Measurements from ENCODE around the gene PSKH1.

Gene PSKH1

DNA sequence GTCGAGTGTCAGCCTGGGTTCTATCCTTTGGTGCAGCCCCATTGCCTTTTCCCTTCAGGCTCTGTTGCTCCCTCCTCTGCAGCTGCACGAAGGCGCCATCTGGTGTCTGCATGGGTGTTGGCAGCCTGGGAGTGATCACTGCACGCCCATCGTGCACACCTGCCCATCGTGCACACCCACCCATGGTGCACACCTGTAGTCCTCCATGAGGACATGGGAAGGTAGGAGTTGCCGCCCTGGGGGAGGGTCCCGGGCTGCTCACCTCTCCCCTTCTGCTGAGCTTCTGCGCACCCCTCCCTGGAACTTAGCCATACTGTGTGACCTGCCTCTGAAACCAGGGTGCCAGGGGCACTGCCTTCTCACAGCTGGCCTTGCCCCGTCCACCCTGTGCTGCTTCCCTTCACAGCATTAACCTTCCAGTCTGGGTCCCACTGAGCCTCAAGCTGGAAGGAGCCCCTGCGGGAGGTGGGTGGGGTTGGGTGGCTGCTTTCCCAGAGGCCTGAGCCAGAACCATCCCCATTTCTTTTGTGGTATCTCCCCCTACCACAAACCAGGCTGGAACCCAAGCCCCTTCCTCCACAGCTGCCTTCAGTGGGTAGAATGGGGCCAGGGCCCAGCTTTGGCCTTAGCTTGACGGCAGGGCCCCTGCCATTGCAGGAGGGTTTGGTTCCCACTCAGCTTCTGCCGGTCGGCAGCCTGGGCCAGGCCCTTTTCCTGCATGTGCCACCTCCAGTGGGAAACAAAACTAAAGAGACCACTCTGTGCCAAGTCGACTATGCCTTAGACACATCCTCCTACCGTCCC lies 35.7 kb downstream of the PSKH1 start:
- peak; percentile 89 for DNase-seq (ENCODE audit: extremely low spot score)
- TF ChIP-seq, protein P1, sequence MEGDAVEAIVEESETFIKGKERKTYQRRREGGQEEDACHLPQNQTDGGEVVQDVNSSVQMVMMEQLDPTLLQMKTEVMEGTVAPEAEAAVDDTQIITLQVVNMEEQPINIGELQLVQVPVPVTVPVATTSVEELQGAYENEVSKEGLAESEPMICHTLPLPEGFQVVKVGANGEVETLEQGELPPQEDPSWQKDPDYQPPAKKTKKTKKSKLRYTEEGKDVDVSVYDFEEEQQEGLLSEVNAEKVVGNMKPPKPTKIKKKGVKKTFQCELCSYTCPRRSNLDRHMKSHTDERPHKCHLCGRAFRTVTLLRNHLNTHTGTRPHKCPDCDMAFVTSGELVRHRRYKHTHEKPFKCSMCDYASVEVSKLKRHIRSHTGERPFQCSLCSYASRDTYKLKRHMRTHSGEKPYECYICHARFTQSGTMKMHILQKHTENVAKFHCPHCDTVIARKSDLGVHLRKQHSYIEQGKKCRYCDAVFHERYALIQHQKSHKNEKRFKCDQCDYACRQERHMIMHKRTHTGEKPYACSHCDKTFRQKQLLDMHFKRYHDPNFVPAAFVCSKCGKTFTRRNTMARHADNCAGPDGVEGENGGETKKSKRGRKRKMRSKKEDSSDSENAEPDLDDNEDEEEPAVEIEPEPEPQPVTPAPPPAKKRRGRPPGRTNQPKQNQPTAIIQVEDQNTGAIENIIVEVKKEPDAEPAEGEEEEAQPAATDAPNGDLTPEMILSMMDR (IDR thresholded peaks at IDR 0.05; ENCODE audit: control extremely low read depth, extremely low read depth, low read depth, missing control alignments) = peak; percentile 97
- POLR2A ChIA-PET = interaction anchor here (1.0 kb wide), 1 partner anchor 36 kb away, joined by 6 read pairs; the partner anchor contains the start of gene PSKH1
- CTCF ChIA-PET = interaction anchor here (0.7 to 6.7 kb wide), 24 partner anchors 8 to 408 kb away, joined by 3 to 54 read pairs (median 4); partner anchors contain the start of genes NRN1L, PSMB10 and SLC7A6

DNA sequence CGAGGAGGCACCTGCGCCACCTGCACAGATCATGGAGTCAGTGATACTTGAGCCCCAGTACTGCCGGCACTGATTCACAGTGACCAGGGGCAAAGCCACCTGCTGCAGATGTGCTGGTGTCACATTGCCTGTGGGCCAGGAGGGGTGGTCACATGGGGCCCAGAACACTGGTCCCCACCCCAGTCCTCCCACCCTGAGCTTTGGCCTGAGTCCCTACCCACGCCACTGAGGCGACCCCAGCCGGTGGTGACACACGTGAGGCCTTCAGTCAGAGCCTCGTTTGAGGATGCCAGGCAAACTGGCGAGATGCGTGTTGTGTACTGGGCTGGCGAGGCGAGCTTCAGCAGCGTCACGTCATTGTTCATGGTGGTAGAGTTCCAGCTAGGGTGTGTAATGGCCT lies 37.1 kb downstream of the PSKH1 start:
- POLR2A ChIA-PET = interaction anchor here (0.5 to 0.6 kb wide), 2 partner anchors 54 to 129 kb away, joined by 5 to 6 read pairs; no protein-coding TSS in a partner anchor
- DNase-seq (ENCODE audit: extremely low spot score) = no peak
- CTCF ChIA-PET = interaction anchor here (1.1 to 6.7 kb wide), 6 partner anchors 47 to 409 kb away, joined by 3 to 54 read pairs (median 16); partner anchors contain the start of gene NRN1L
- TF ChIP-seq, protein P1 (IDR thresholded peaks at IDR 0.05; ENCODE audit: control extremely low read depth, extremely low read depth, low read depth, missing control alignments) = no peak

DNA sequence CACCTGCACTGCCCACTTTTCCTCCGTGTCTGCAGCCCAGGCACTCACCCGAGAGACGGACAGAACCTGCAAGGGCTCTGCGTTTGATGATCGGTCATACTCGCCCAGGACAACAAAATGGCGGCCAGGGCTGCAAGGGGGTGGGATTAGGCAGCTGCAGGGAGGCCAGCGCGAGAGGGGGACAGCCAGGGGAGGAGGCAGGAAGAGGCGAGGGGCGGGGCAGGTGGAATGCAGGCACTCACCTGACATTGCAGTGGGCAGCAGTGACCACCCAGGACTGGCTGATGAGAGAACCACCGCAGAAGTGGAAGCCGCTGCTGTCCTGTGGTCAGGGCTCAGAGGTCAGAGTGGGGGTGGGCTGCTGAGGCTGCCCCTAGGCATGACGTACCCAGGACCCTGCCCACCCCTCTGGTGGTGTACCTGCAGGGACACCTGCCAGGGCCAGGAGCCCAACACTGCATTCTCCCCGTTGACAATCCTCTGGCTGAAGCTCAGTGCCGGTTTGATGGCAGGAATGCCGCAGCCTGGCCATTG lies 37.7 kb downstream of the PSKH1 start:
- ChIA-PET CTCF (interaction anchor here (1.1 to 7.0 kb wide), 6 partner anchors 34 to 298 kb away, joined by 3 to 54 read pairs (median 16); partner anchors contain the start of gene NRN1L), POLR2A (interaction anchor here (0.6 kb wide), 1 partner anchor 54 kb away, joined by 6 read pairs; no protein-coding TSS in a partner anchor)
- TF ChIP-seq, protein P1 (IDR thresholded peaks at IDR 0.05; ENCODE audit: control extremely low read depth, extremely low read depth, low read depth, missing control alignments) = no peak
- DNase-seq (ENCODE audit: extremely low spot score) = no peak

DNA sequence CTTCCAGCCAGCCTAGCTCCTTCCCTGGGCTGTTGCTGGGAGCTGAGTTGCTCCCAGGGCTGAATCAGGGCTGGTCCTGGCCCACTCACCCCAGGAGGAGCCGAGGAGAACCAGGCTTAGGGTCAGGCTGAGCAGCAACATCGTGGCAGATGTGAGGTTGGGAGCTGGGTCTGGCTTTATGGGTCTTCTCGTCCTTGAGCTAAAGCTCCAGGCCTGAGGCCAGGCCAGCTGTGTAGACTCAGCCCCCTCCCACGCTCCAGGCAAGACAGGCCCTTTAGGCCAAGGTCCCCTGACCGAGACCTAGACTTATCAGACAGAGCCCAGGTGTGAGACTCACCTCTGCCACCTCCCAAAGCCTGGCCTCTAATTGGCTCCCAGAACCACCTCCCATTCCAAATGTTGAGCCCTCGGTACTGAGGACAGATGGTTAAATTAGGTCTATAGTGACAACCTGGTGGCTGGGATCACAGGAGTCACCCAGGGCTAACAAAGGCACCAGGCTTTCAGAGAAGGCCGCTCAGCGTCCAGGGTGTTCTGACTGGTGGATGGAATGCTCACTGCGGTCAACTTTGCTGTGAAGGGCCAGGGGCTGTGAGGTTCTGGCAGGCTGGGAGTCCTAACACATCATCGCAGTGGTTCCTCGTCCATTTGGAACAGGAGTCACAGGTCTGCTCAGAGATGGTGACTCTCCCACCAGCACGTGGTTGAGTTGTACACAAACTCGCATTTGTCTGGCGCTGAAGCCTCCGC lies 38.8 kb downstream of the PSKH1 start, which contains the start of gene CTRL:
Gene CTRL (minus strand): TSS at position 151 of the 750 bp plus-strand sequence. CDS start 10 bp downstream, at position 141.
- TF ChIP-seq, protein P1 (IDR thresholded peaks at IDR 0.05; ENCODE audit: control extremely low read depth, extremely low read depth, low read depth, missing control alignments) = no peak
- CTCF ChIA-PET = interaction anchor here (0.7 to 7.0 kb wide), 6 partner anchors 10 to 260 kb away, joined by 3 to 38 read pairs (median 3); no protein-coding TSS in a partner anchor
- POLR2A ChIA-PET = interaction anchor here (0.6 kb wide), 1 partner anchor 417 kb away, joined by 3 read pairs; no protein-coding TSS in a partner anchor
- DNase-seq (ENCODE audit: extremely low spot score) = no peak

DNA sequence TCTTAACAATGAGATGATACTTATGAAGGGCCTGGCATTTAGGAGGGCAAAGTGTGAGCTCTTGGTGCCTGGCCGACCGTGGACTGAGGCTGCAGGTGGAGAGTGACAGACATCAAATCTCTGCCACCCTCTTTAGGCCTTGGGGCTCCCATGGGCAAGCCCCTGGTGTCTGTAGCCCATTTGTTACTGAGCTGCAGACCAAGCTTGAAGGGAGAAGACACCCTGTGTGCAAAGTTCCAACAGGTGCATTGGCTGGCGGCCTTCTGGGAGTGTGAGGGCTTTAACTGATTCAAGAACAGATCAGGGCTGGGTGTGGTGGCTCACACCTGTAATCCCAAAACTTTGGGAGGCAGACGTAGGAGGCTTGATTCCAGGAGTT lies 39.4 kb downstream of the PSKH1 start:
- ChIA-PET POLR2A (no interaction called here), CTCF (interaction anchor here (0.9 to 7.0 kb wide), 6 partner anchors 18 to 260 kb away, joined by 3 to 38 read pairs (median 4); no protein-coding TSS in a partner anchor)
- TF ChIP-seq, protein P1 (IDR thresholded peaks at IDR 0.05; ENCODE audit: control extremely low read depth, extremely low read depth, low read depth, missing control alignments) = no peak
- no peak for DNase-seq (ENCODE audit: extremely low spot score)

Measured in GM10248 (cell line).